Epithelial cell of esophagus (primary cell): ENCODE measurements around the gene B3GALT2.
A peak's percentile ranks its signal among the peaks of the same experiment; 100 is the strongest.
"Not testable (repeated sequence)": the region's sequence is repeated elsewhere in the genome, so short reads cannot be mapped to it uniquely, and the experiment has no call there.

Experiments used
- DNase-seq: peaks from one replicate; pipeline ENCODE4 v3.0.0; 2010; ENCODE audit warnings: low read depth
- H3K4me3 ChIP-seq: 2 replicates; pipeline ENCODE4 v1.5.1; 2011; ENCODE audit warnings: mild to moderate bottlenecking, low read length, control low read depth
- TF ChIP-seq, protein P1 (sequence below): IDR thresholded peaks from 2 replicates; pipeline ENCODE4 v1.5.1; 2011; ENCODE audit warnings: low read depth, mild to moderate bottlenecking, low read length, control low read depth, inconsistent platforms; ENCODE audit not compliant: insufficient read depth; ENCODE audit errors: missing control alignments

Gene B3GALT2

DNA sequence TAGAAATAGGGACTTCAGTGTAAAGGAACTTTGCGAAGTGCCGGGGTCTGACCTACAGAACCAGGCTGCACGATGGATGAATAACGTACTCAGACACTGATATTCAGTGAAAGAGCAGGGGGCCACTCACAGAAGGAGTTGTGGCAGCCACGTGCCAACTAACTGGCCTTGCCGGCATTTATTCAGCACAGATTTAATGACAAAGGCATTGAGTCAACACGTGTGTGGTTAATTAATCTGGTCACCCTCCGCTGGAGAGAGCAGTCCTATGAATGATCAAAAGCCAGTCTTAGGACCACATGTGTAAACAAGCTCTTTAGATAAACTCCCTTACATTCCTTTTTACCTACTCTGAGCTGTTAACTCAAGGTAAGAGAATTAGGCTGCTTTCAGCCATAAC is 6.2 kb upstream of the B3GALT2 start:
- H3K4me3 ChIP-seq, result no peak overlapping the region
- DNase-seq, result no peak
- TF ChIP-seq, protein P1, sequence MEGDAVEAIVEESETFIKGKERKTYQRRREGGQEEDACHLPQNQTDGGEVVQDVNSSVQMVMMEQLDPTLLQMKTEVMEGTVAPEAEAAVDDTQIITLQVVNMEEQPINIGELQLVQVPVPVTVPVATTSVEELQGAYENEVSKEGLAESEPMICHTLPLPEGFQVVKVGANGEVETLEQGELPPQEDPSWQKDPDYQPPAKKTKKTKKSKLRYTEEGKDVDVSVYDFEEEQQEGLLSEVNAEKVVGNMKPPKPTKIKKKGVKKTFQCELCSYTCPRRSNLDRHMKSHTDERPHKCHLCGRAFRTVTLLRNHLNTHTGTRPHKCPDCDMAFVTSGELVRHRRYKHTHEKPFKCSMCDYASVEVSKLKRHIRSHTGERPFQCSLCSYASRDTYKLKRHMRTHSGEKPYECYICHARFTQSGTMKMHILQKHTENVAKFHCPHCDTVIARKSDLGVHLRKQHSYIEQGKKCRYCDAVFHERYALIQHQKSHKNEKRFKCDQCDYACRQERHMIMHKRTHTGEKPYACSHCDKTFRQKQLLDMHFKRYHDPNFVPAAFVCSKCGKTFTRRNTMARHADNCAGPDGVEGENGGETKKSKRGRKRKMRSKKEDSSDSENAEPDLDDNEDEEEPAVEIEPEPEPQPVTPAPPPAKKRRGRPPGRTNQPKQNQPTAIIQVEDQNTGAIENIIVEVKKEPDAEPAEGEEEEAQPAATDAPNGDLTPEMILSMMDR, result no peak

DNA sequence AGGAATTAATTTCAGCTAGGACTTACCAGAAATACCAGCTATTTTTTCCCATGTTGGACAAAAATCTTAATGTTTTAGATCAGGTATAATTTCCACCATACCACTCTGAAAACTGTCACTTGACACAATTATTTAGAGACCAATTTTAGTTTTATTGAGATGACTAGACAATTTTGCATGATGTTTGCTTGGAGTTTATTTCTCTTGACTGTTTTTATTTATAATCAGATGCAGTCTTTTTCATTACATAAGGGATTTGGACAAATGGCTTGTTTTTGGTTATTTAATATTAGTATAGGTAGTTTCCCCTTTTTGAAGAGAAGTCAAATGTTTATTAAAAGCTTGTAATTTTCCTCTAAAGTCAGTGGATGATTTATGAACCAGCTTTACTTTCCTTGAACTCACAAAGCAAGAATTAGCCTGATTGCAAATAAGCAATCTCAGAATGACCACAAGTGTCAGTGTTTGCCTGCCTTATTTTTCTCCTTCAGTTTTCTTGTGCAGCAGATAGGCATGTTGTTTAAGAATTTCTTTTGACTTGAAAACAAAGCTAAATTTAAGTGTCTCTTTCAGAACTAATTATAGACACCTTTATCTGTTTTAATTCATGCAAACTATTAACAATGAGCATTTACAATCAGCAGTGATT is 3.8 kb upstream of the B3GALT2 start:
- no peak for DNase-seq
- H3K4me3 ChIP-seq, result no peak overlapping the region
- TF ChIP-seq, protein P1, result peak; percentile 28

DNA sequence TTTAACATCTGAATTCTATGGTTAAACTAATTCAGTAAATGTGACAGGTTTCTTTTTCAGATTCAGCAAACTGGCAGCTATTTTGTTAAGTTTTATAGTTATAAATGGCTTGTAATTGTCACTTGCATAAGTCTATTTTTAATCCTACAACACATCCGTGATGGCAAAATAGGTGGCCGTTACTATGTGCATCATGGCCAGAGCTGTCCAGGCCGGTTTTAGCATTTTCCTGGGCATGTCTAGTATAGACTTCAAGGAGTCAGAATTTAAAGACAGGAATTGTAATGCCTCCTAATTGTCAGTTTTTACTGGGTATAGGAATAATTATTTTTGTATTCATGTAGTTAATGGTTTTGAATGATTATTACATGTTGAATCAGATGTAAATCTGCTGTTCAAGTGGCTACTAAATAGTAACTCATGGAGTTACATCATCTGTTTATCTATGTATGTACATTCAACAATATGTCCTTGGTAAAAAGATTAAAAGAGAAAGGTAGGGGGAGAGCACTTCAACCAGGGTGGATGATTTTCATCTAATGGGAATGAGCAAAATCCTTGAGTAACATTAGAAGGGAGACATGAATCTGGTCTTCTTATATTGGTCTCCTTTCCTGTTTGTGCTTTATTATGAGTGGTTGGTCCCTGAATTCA is 3.2 kb upstream of the B3GALT2 start:
- TF ChIP-seq, protein P1, result no peak
- H3K4me3 ChIP-seq, result no peak overlapping the region
- DNase-seq, result no peak

DNA sequence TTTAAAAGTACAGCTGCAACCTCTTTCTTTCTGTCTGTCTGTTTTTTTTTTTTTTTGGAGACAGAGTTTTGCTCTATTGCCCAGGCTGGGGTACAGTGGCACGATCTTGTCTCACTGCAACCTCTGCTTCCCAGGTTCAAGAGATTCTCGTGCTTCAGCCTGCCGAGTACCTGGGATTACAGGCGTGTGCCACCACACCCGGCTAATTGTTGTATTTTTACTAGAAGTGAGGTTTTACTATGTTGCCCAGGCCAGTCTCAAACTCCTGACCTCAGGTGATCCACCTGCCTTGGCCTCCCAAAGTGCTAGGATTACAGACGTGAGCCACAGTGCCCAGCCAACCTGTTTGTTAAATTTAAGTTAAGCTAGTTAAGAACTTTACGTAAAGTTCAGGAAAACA is 2.5 kb upstream of the B3GALT2 start:
- not testable (repeated sequence) for DNase-seq, H3K4me3 ChIP-seq

DNA sequence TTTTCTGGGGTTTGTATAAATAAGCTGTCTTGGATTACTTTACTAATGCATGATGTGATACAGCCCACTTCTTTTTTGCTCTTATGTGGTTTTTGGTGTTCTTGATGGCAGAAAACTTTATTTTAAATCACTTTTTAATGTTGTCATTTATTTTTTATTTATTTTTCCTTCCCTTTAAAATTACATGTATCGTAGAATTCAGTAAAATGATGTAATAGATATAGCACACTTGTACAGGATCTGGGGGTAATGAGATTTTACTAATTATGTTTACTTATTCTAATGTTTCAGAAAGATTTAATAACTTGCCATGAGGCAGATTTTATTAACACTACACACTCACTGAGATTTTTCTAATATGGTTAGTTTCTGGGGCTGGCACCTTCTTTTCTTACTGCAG is 701 bp upstream of the B3GALT2 start:
- no peak for DNase-seq
- H3K4me3 ChIP-seq, result no peak overlapping the region
- TF ChIP-seq, protein P1, result no peak

DNA sequence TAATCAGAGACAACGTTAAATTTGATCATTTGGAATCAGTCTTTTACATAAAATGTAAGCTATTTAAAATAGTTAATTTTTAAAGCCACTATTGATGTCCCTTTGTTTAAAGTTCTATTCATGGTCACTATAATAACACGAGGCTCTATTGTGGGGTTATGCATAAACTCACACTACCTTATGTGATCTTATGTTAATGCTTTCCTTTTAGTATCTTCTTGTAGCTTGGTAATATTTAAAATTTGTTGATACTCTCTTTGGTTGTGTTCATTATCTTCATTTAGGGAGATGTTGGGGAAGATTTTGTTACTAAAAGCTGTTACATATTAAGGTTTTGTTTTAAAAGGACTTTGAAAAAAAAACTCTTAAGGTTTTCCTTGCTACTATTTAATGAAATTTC is 1.2 kb downstream of the B3GALT2 start:
- DNase-seq, result no peak
- TF ChIP-seq, protein P1, result no peak
- no peak overlapping the region for H3K4me3 ChIP-seq

DNA sequence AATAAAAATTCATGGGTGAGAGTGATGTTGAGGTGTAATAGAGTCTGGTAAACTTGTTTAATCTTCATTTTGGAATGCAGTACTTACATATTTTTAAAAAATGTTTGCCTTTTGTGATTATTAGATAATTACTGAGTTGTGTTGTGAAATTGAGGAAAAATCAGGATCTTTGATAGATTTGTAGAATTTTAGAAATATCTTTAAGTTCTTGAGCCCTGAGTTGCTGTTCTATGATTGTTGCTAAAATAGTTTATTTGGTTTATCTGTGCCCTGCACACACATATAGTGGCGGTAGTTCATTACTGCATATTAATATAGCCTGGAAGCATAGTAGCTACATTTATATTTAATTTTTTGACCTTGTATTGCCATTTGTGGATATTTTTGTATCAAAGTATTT is 1.6 kb downstream of the B3GALT2 start:
- no peak for DNase-seq
- TF ChIP-seq, protein P1, result no peak
- no peak overlapping the region for H3K4me3 ChIP-seq
